GM18519 (cell line): ENCODE results near the gene KCTD5.
A peak's percentile ranks its signal among the peaks of the same experiment; 100 is the strongest.
"Not testable (repeated sequence)": the region's sequence is repeated elsewhere in the genome, so short reads cannot be mapped to it uniquely, and the experiment has no call there.

Source experiments
- ATAC-seq: cut with Tn5 transposase; IDR thresholded peaks from one replicate; pipeline ENCODE4 v1.9.1; 2021; ENCODE audit warnings: mild to moderate bottlenecking, moderate library complexity; ENCODE audit not compliant: unreplicated experiment, low FRiP score

The KCTD5 gene

GRCh38 chr16:2720064-2720457, 37.7 kb downstream of the KCTD5 start, which contains the start of gene PRSS27:
Gene PRSS27, minus strand, starts transcription at chr16:2720224. Its CDS starts 64 bp downstream, at chr16:2720160.
- ATAC-seq, result no peak

- ATAC-seq, result peak; percentile 54
These were observed 38.7 kb downstream of the KCTD5 start for GRCh38 chr16:2720719-2721633.

GRCh38 chr16:2721634-2722173, 39.4 kb downstream of the KCTD5 start:
- ATAC-seq, result not testable (repeated sequence)

GRCh38 chr16:2724088-2724676, 41.9 kb downstream of the KCTD5 start:
- ATAC-seq, result no peak

GRCh38 chr16:2724816-2725348, 42.6 kb downstream of the KCTD5 start:
- no peak for ATAC-seq

GRCh38 chr16:2726923-2727322, 44.6 kb downstream of the KCTD5 start:
- ATAC-seq, result no peak

- ATAC-seq, result no peak
These were observed 45.7 kb downstream of the KCTD5 start for GRCh38 chr16:2728034-2728433.

- no peak for ATAC-seq
These were observed 52.7 kb downstream of the KCTD5 start for GRCh38 chr16:2734844-2735515.

- no peak for ATAC-seq
These were observed 54.3 kb downstream of the KCTD5 start for GRCh38 chr16:2736476-2737237.

GRCh38 chr16:2737238-2737605, 54.9 kb downstream of the KCTD5 start:
- no peak for ATAC-seq

- ATAC-seq, result no peak
These were observed 55.6 kb downstream of the KCTD5 start for GRCh38 chr16:2737895-2738418.

- ATAC-seq, result no peak
These were observed 56.3 kb downstream of the KCTD5 start for GRCh38 chr16:2738615-2739014.

- no peak for ATAC-seq
These were observed 57.5 kb downstream of the KCTD5 start for GRCh38 chr16:2739625-2740430.

- no peak for ATAC-seq
These were observed 58.2 kb downstream of the KCTD5 start for GRCh38 chr16:2740476-2740875.

GRCh38 chr16:2741168-2741567, 58.8 kb downstream of the KCTD5 start:
- ATAC-seq, result no peak

- ATAC-seq, result no peak
These were observed 60.1 kb downstream of the KCTD5 start for GRCh38 chr16:2742323-2743006.

GRCh38 chr16:2743007-2743810, 60.9 kb downstream of the KCTD5 start:
- no peak for ATAC-seq

- ATAC-seq, result no peak
These were observed 62.4 kb downstream of the KCTD5 start for GRCh38 chr16:2744711-2745110.
